HG02588 (cell line): ENCODE measurements around the gene TBXAS1.
A peak's percentile ranks its signal among the peaks of the same experiment; 100 is the strongest.

Experiments
- ATAC-seq: cut with Tn5 transposase; IDR thresholded peaks from one replicate; pipeline ENCODE4 v1.9.1; 2021; ENCODE audit warnings: mild to moderate bottlenecking, moderate library complexity; ENCODE audit not compliant: unreplicated experiment

TBXAS1 gene

DNA sequence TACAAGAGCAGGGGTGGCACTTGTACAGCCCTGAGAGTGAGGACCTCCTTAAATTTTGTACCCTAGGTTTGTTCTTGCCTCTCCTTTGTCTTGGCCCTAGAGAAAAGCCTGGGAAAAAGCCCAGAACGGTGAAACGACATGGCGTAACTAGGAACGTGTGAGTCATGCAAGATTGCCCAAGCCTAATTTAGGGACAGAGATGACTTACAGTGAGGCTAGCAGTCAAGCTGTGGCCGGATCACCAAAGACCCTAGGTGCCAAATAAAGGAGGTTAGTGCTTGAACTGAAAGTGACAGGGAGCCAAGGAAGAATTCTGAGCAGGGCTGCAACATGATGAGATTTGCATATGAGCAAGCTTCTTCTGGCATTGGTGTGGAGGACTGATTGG is 25.1 kb downstream of the TBXAS1 start:
- ATAC-seq = no peak

- no peak for ATAC-seq
Measured at GRCh38 chr7:139854803-139855497, 25.9 kb downstream of the TBXAS1 start.

- ATAC-seq = peak; percentile 86
Measured at GRCh38 chr7:139855498-139856270, 26.6 kb downstream of the TBXAS1 start.

DNA sequence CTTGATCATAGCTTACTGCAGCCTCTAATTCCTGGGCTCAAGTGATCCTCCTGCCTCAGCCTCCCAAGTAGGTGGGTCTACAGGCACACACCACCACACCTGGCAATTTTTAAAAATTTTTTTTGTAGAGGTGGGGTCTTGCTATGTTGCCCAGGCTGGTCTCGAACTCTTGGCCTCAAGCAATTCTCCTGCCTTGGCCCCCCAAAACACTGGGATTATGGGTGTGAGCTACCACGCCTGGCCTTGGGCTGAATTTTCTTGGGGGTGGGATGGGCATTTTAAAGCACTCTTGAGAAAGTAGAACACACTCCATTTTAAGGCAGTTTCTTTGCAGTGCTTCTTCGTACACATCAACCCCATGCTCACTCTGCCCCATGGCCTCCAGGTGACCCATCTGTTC is 28.7 kb downstream of the TBXAS1 start:
- no peak for ATAC-seq

- ATAC-seq = peak; percentile 44
Measured at GRCh38 chr7:139860090-139860775, 31.2 kb downstream of the TBXAS1 start.

DNA sequence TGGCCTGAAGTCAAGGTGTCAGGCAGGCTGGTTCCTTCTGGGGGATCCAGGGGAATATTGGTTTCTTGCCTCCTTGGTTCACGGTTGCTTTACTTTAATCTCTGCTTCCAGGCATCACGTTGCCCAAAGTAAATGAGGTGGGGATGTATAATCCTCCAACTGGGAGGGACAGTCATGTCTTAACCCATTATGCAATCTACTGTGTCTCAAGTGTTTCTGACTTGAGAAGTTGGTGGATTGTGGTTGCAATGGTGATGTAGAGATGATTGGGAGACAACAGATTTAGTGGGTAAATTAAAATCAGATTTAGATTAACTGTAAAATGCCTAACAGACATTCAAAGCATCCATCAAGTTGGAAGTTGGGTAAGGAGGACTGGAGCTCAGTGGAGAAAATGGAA is 32.7 kb downstream of the TBXAS1 start:
- no peak for ATAC-seq

GRCh38 chr7:139866047-139866837 is 37.2 kb downstream of the TBXAS1 start:
- ATAC-seq = no peak

DNA sequence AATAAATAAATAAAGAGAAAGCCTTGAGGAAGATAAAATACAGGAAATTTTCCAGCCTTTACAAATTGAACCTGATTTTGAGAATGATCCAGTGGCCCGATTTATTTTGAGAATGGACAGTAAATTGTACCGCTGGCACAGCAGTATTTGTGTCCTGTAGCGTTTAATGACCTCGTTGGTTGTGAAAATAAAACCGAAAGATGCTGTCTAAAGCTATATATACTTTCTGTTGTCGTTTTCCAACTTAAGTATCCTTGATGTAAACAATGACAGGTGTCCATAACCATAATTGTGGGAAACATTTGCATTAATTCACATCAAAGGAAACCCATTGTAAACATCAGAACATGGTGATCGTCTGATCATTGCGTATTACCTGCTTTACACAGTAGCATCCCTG is 38.8 kb downstream of the TBXAS1 start:
- no peak for ATAC-seq

GRCh38 chr7:139869886-139870285 is 40.8 kb downstream of the TBXAS1 start:
- ATAC-seq = no peak

- ATAC-seq = no peak
Measured at GRCh38 chr7:139870380-139870779, 41.3 kb downstream of the TBXAS1 start.

- ATAC-seq = no peak
Measured at GRCh38 chr7:139871331-139871730, 42.3 kb downstream of the TBXAS1 start.

DNA sequence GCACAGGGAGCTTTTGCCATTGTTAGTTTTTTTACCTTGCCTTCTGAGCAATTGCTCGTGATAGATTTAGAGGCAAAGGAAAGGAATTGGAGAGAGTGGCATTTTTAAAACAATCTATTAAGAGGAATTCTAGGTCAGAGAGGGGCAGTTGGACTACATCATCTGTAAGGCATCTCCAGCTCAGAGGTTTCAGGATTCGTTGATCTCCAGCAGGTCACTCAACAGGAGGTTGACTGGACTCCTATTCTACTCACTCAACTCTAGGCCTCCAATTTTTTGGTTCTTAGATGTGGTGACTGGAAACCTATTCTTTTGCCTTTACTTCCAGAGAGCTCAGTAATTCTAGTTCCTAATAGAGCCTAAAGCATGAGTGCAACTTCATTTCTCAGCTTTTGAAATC is 42.8 kb downstream of the TBXAS1 start:
- ATAC-seq = no peak

GRCh38 chr7:139873593-139874301 is 44.7 kb downstream of the TBXAS1 start:
- ATAC-seq = no peak

GRCh38 chr7:139874302-139874629 is 45.2 kb downstream of the TBXAS1 start:
- ATAC-seq = no peak

DNA sequence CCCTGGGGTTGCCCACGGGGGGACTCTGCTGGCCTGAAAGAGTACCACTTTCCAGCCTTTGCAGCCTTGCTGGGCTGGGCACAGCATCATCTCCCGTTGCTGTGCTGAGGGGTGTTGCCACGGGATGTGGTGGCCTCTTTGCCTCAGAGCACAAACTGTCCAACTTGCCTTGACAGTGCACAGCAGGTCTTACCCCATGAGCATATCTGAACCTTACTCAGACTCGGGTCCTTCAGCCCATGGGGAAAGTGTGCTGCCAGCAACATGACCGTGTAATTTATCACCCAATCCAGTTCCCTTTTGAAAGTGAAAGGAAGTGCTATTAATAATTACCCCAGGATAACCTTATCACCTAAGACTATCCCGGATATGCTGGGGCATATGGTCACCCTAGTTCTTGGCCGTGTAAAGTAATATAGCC is 46.8 kb downstream of the TBXAS1 start:
- ATAC-seq = no peak

DNA sequence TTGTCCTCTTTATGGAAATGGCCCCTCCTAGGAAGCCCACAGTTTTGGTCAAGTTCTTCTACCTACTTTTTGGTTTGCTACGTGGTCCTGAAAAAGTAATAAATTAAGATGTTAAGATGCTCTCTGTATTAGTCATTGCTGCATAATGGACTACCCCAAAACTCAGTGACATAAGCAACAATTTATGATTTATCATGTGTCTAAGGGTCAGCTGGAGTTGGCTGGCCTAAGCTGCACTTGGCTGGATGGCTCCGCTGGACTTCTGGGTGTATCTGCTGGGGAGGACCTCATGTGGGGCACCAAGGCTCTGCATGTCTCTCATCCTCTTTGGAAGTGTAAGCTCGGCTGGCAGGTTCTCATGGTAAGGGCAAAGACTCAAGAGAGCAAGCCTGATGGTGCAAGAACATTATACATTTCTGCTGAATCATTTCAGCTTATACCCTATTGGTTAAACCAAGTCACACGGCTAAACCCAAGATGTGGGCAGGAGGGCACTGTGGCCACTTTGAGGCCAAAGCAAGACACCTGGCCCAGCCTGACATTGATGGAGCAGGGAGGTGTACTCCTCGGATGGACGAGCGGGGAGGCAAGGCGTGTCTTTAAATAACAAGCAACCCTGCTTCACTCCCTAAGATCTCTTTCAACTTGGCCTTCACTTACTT is 47.7 kb downstream of the TBXAS1 start:
- no peak for ATAC-seq

DNA sequence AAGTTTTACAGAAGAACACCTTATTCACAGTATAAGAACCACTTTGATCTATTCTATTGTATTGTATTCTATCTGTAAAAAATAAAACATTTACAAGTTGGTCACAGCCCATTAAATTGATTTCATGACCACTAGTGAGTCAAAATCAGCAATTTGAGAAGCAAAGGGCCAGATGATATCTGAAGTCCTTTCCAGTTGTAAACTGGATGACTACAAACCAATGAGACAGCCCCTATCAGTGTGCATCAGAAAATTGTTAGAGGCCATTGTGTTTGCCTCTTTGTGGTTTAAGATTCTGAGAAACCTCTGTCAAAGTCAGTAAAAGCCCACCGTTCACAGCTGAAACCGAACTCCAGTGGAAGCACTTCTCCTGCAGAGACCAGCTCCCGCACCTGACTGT is 54.8 kb downstream of the TBXAS1 start:
- no peak for ATAC-seq

DNA sequence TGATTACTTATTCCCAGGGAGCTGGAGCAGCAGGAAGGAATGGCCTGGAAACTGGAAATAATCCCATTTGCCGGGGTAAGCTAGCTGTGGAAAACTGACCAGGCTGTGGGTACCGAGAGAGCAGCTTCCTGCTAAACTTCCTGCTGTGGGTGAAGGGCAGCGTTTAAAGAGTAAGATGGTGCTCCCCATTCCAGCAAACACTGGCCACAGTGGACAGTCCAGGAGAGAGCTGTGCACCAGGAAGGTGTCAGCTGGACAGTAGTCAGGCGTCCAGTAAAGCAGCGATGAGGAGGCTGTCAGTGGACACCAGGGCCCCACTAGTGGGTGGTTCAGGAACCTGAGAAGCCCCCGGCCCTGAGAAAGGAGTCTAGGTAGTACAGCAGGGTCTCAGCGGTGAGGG is 55.4 kb downstream of the TBXAS1 start:
- no peak for ATAC-seq

DNA sequence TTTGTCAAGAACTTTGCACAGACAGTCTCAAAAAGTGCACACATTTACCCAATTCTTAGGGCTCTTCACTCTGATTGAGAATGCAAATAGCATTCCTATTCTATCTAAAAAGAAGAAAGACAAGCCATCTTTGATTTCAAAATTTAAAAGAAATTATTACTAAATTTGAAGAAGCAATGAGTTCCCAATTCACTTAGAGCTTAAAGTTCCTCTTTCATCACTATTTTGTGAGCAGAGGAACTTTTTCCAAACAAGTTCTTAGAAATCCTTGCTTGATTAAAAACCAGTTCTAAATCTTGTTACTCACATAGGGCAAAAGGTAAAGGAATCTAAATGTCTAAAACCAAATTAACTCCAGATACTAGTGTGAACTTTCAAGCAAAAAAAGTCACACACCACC is 56.4 kb downstream of the TBXAS1 start:
- ATAC-seq = no peak

- no peak for ATAC-seq
Measured at GRCh38 chr7:139886206-139886605, 57.1 kb downstream of the TBXAS1 start.
